OCI-LY7 (cell line): ENCODE results near the gene UBE2U. TPM values are rescaled to one million over a fixed set of nuclear protein-coding genes. Genes with fewer than 3 reads are reported as not detected.
A peak's percentile ranks its signal among the peaks of the same experiment; 100 is the strongest.

Experiments
- BruUV-seq: library from RNA; stranded (reverse); fragments of 400-500 nt; replicated peaks from 2 replicates; lab custom pipeline; 2021; lab: Mats Ljungman, UMichigan
- CTCF ChIA-PET: fragments of 300-600 bp; sonication (Branson Sonifier 250); formaldehyde crosslinking; loops from one replicate; lab custom pipeline; 2022; ENCODE audit warnings: antibody characterized with exemption; ENCODE audit not compliant: unreplicated experiment; lab: Charles Lee
- POLR2A ChIA-PET: fragments of 300-600 bp; sonication (Branson Sonifier 250); formaldehyde crosslinking; loops from one replicate; lab custom pipeline; 2022; ENCODE audit warnings: antibody characterized with exemption; lab: Charles Lee
- DNase-seq: peaks from one replicate; pipeline ENCODE4 v3.0.0-alpha.2; 2015; ENCODE audit warnings: low spot score
- H2AFZ ChIP-seq: fragments of 200-600 bp; sonication (generic), shearing (Covaris generic); 2 replicates; pipeline ENCODE4 v1.6.1; 2014; ENCODE audit warnings: mild to moderate bottlenecking, antibody characterized with exemption, low read length, moderate library complexity
- H3K27ac ChIP-seq: fragments of 200-600 bp; sonication (generic); 2 replicates; pipeline ENCODE4 v1.5.1; 2014; ENCODE audit warnings: mixed run types, low read depth, mild to moderate bottlenecking, moderate library complexity, low read length, inconsistent platforms; ENCODE audit not compliant: poor library complexity, severe bottlenecking
- H3K36me3 ChIP-seq: fragments of 200-600 bp; sonication (generic); 2 replicates; pipeline ENCODE4 v1.6.1; 2014; ENCODE audit warnings: mild to moderate bottlenecking, antibody characterized with exemption, low read length, moderate library complexity, mixed read lengths; ENCODE audit not compliant: insufficient read depth
- H3K4me1 ChIP-seq: fragments of 200-600 bp; sonication (generic); 2 replicates; pipeline ENCODE4 v1.5.1; 2014; ENCODE audit warnings: mild to moderate bottlenecking, low read length; ENCODE audit not compliant: insufficient read depth, poor library complexity, severe bottlenecking
- H3K4me2 ChIP-seq: fragments of 200-600 bp; sonication (generic); 2 replicates; pipeline ENCODE4 v1.6.1; 2014; ENCODE audit warnings: mild to moderate bottlenecking, low read length
- H3K4me3 ChIP-seq: fragments of 200-600 bp; sonication (generic); 2 replicates; pipeline ENCODE4 v1.5.1; 2014; ENCODE audit warnings: mild to moderate bottlenecking, low read depth, low read length; ENCODE audit not compliant: poor library complexity, severe bottlenecking
- H3K79me2 ChIP-seq: fragments of 200-600 bp; sonication (generic); 2 replicates; pipeline ENCODE4 v1.6.1; 2016; ENCODE audit warnings: low read depth, mild to moderate bottlenecking, low read length, moderate library complexity, mixed read lengths; ENCODE audit not compliant: insufficient read depth
- H3K9me2 ChIP-seq: fragments of 200-600 bp; sonication (generic); 2 replicates; pipeline ENCODE4 v1.6.1; 2016; ENCODE audit warnings: mild to moderate bottlenecking, low read length, mixed read lengths; ENCODE audit not compliant: insufficient read depth
- H3K9me3 ChIP-seq: fragments of 200-600 bp; sonication (generic); 2 replicates; pipeline ENCODE4 v1.6.1; 2014; ENCODE audit warnings: mild to moderate bottlenecking, mixed run types, low read length, mixed read lengths
- H4K20me1 ChIP-seq: fragments of 200-600 bp; sonication (generic); 2 replicates; pipeline ENCODE4 v1.6.1; 2014; ENCODE audit warnings: mild to moderate bottlenecking, antibody characterized with exemption, low read length, moderate library complexity, mixed read lengths; ENCODE audit not compliant: insufficient read depth
- EZH2phosphoT487 ChIP-seq: fragments of 200-600 bp; sonication (generic); IDR thresholded peaks from 2 replicates; pipeline ENCODE4 v1.6.1; 2018; ENCODE audit warnings: low read depth, borderline replicate concordance, mild to moderate bottlenecking, mixed run types, antibody characterized with exemption, low read length, moderate library complexity, mixed read lengths
- intact Hi-C: fragments of 100-400 bp; cut with micrococcal nuclease; formaldehyde crosslinking; loops from one replicate; pipeline ENCODE4 v1.10.0; 2022; ENCODE audit not compliant: unreplicated experiment
- total RNA-seq, 2 experiments: library from RNA; depleted of rRNA in 1 of 2; stranded (reverse); fragments of >200 nt in 1 of 2; shearing (Covaris generic) in 1 of 2; gene quantifications; 2 replicates each; pipeline ENCODE4 v1.2.3, GENCODE V29; 2014 to 2022
- TF ChIP-seq, protein P1 (sequence below): fragments of 200-600 bp; sonication (generic); conservative IDR thresholded peaks from 2 replicates; pipeline ENCODE4 v1.5.1; 2014; ENCODE audit warnings: mild to moderate bottlenecking, antibody characterized with exemption, low read length, moderate library complexity, mixed read lengths

Gene UBE2U
- total RNA-seq, 2 experiments from 2014 or later: not detected

DNA sequence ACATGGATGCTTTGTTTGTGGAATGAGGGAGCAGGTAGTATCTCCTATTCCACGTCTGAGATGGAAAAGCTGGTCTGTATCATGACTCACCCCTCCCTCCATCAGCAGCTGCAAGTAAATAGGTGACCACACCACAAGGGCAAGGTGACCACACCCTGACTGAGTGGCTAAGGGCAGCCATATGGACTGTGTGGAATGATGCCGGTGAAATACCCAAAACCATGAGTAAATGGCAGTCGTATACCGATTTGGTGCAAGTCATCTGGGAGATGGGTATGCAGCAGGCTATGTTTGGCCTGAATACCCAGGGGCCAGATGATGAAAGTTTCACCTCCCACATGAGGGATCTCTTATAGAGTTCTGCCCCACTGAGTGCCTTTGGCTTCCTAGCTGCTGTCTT, 15.8 kb upstream of the UBE2U start:
- no peaks in the 10 kb centered on the region for H3K36me3 ChIP-seq
- no TSS peak for BruUV-seq
- H3K4me1 ChIP-seq: no peaks in the 10 kb centered on the region
- CTCF ChIA-PET: no interaction called here
- H3K9me3 ChIP-seq: no peaks in the 10 kb centered on the region
- no peak for TF ChIP-seq EZH2phosphoT487
- TF ChIP-seq, protein P1, sequence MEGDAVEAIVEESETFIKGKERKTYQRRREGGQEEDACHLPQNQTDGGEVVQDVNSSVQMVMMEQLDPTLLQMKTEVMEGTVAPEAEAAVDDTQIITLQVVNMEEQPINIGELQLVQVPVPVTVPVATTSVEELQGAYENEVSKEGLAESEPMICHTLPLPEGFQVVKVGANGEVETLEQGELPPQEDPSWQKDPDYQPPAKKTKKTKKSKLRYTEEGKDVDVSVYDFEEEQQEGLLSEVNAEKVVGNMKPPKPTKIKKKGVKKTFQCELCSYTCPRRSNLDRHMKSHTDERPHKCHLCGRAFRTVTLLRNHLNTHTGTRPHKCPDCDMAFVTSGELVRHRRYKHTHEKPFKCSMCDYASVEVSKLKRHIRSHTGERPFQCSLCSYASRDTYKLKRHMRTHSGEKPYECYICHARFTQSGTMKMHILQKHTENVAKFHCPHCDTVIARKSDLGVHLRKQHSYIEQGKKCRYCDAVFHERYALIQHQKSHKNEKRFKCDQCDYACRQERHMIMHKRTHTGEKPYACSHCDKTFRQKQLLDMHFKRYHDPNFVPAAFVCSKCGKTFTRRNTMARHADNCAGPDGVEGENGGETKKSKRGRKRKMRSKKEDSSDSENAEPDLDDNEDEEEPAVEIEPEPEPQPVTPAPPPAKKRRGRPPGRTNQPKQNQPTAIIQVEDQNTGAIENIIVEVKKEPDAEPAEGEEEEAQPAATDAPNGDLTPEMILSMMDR: no peak
- no peak overlapping the region for H3K4me2 ChIP-seq
- no peak overlapping the region for H3K27ac ChIP-seq
- no peaks in the 10 kb centered on the region for H4K20me1 ChIP-seq
- H2AFZ ChIP-seq: no peak overlapping the region
- intact Hi-C loops: no loop called here
- H3K4me3 ChIP-seq: no peak overlapping the region
- no peak for DNase-seq
- H3K79me2 ChIP-seq: no peaks in the 10 kb centered on the region
- H3K9me2 ChIP-seq: no peaks in the 10 kb centered on the region
- POLR2A ChIA-PET: no interaction called here

DNA sequence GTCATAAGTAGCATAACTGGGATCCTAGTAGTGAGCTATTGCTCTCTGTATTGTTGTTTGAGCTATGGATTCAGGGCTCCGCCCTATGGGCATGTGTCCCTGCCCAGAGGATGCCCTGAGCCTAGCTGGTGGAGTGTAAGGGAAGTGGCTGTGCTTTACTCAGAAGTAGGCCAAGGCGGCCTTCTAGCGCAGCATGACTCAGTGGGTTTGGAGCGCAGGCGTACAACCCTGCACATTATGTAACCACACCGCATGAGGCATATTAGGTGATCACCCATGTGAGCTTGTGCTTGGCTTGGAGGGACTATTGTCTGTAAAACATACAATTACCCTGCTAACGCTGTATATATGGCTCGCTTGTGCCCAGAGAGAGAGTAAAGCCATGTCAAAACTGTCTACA, 11.1 kb upstream of the UBE2U start:
- H3K4me3 ChIP-seq: no peak overlapping the region
- no TSS peak for BruUV-seq
- H3K79me2 ChIP-seq: no peaks in the 10 kb centered on the region
- ChIA-PET CTCF (no interaction called here), POLR2A (no interaction called here)
- no peaks in the 10 kb centered on the region for H4K20me1 ChIP-seq
- no peak overlapping the region for H3K4me2 ChIP-seq
- TF ChIP-seq EZH2phosphoT487: no peak
- TF ChIP-seq, protein P1: no peak
- H2AFZ ChIP-seq: no peak overlapping the region
- no peaks in the 10 kb centered on the region for H3K9me2 ChIP-seq
- no peaks in the 10 kb centered on the region for H3K9me3 ChIP-seq
- intact Hi-C loops: no loop called here
- H3K4me1 ChIP-seq: no peaks in the 10 kb centered on the region
- peak; percentile 1 for DNase-seq
- no peak overlapping the region for H3K27ac ChIP-seq
- no peaks in the 10 kb centered on the region for H3K36me3 ChIP-seq

DNA sequence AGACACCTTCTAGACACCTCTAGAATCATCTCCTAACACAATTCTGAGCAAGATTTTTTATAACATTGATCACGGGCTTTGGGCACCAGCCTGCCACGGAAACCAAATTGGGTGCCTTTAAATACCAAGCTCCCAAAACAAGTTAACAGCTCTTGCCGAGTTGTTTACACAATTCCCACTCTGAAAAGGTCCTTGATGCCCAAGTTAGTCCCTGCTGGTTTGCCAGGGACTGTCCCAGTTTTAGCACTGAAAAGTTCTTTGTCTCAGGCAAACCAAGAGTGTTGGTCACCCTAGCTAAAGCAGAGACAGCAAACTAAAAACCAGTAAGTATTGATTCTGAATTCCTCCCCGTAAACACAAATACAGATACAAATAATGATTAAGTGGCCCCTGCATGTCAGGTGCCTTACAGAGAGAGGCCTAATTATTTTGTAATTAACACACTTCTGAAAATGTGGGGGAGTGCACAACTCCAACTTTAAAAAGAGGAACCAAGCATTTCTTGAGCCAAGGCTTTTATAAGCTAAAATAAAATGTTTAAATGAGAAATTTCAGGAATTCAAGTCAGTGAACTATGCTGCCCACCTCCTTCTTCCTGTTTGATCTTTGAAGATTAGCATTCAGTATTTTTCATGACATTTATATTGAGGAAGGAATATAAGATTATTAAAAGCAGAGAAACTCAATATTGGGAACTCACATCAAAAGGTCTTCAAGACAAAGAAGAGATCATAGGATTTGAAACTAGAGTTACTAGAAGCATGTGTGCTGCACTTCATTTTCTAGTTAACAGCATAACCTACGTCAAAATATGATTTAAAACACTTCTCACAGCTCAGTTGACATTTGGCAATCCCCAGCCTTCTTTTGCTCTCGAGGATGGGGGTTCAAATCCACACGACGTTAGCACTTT, 9.0 kb upstream of the UBE2U start:
- BruUV-seq: no TSS peak
- POLR2A ChIA-PET: no interaction called here

More for the DNA sequence above, 9.0 kb upstream of the UBE2U start:
- Histone ChIP-seq H3K9me2 (no peaks in the 10 kb centered on the region), H3K27ac (no peak overlapping the region), H4K20me1 (no peaks in the 10 kb centered on the region), H3K79me2 (no peaks in the 10 kb centered on the region), H3K4me1 (no peaks in the 10 kb centered on the region), H2AFZ (no peak overlapping the region), H3K4me3 (no peak overlapping the region), H3K9me3 (no peaks in the 10 kb centered on the region), H3K36me3 (no peaks in the 10 kb centered on the region), H3K4me2 (no peak overlapping the region)
- CTCF ChIA-PET: no interaction called here
- no peak for TF ChIP-seq EZH2phosphoT487
- intact Hi-C loops: no loop called here
- no peak for DNase-seq
